ENCODE data around the gene NEK1. TPM values are rescaled to one million over a fixed set of nuclear protein-coding genes. Genes with fewer than 3 reads are reported as not detected.
"Not testable (repeated sequence)": the region's sequence is repeated elsewhere in the genome, so short reads cannot be mapped to it uniquely, and the experiment has no call there.

Gene NEK1
- polyA plus RNA-seq, 1 donor = 26.2 TPM

GRCh38 chr4:169603312-169603711 lies 9.1 kb downstream of the NEK1 start:
- no peak for DNase-seq

GRCh38 chr4:169601016-169601771 lies 11.2 kb downstream of the NEK1 start:
- no peak for DNase-seq

DNA sequence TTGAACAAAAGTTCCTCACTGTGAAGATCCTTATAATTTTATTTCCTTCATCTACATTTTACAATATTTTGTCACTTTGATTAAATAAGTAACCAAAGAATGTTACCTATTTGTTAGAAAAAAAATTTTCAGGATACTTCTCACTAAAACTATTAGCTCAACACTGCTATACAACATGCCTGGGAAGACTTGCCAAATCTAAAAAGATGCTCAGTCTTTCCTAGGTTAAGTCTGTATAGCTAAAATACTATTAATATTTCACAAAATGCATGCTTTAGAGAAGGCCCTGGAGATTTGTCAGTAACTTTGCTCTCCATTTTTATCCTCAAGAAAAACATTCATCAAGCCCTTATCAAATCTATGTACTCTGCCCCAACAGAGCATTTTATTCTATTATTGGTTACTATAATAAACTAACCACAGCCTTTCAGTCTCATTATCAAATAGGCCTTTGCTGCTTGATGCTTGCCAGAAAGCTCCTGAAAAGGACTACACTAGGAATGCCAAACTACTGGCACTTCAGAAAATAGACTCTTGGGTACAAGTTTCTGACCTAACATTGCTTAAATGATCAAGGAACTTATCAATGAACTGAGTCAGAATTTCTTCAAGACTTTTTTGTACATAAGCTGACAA lies 17.7 kb downstream of the NEK1 start:
- no peak for DNase-seq

- no peak for DNase-seq
Observed at GRCh38 chr4:169593050-169593560, 19.3 kb downstream of the NEK1 start.

DNA sequence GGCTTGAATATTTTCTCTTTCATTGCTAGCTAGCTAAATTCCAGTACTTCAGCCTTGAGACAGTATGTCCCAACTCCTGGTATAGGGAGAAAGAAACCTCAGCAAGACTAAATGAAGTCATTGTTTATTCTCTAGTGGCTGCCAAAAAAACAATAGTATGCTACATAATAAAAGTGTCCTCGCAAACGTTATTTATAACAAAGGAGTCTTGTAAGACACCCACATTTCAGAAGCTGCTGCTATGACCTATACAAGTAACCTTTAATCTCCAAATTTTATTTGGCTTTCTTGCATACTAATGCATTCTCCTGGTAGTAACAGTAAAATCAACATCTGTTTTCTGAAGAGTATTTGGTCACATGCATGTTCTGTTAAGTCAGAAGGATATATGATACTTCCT lies 28.8 kb downstream of the NEK1 start:
- peak; percentile 28 for DNase-seq

- no peak for DNase-seq
Observed at GRCh38 chr4:169582706-169583105, 29.7 kb downstream of the NEK1 start.

DNA sequence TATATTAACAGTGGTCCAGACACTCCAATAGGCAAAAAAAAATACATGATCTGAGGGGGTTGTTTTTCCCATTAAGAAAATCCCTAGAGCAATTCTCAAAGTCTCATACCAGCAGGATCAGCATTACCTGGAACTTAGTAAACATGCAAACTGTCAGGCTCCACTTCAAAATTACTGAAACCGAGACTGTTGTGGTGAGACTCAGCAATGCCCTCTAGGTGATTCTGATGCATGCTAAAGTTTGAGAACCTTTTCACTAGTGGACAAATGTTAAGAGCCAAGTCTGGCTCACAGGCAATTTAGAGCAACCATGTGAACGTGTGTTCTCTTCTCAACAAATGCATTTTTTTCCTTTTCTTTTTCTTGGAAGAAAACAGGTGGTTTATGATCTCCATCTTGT lies 30.2 kb downstream of the NEK1 start:
- no peak for DNase-seq

GRCh38 chr4:169573889-169574288 lies 38.5 kb downstream of the NEK1 start:
- DNase-seq = no peak

DNA sequence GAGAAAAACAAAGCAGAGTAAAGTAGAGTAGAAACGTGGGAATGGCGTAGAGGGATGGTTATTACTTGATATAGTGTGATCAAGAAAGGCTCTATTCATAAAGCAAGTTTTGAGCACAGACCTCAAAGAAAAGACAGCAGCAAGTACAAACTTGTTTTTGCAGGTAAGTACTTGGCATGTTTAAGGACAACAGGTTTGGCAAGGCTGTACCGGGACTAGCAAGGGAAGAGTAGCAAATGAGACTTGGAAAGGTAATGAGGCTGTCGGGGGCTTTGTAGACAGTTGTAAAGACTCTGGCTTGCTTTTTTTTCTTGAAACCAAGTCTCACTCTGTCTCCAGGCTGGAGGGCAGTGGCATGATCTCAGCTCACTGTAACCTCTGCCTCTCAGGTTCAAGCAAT lies 40.9 kb downstream of the NEK1 start:
- no peak for DNase-seq

- not testable (repeated sequence) for DNase-seq
Observed at GRCh38 chr4:169571012-169571411, 41.4 kb downstream of the NEK1 start.

DNA sequence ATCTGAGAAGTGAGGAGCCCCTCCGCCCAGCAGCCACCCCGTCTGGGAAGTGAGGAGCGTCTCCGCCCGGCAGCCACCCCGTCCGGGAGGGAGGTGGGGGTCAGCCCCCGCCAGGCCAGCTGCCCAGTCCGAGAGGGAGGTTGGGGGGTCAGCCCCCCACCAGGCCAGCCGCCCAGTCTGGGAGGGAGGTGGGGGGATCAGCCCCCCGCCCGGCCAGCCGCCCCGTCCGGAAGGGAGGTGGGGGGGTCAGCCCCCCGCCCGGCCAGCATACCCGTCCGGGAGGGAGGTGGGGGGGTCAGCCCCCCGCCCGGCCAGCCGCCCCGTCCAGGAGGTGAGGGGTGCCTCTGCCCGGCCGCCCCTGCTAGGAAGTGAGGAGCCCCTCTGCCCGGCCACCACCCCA lies 42.1 kb downstream of the NEK1 start:
- DNase-seq = not testable (repeated sequence)

GRCh38 chr4:169569188-169569587 lies 43.2 kb downstream of the NEK1 start:
- not testable (repeated sequence) for DNase-seq

DNA sequence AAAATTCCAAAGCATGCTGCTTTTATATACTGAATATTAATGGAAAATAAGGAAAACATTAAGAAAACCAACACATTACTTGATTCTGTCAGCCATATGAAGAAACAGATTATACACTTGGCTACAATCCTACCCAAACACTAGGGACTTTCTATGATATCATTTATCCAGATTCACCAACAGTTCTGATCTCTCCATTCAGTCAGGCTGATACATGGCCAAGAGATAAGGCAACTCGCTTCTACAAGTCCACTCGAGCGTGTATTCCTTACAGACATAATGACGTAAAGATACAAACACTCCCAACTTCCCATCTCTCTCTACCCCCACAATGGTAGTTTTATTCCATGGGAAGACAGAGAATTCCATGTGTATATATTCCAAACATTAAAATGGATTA lies 44.5 kb downstream of the NEK1 start:
- DNase-seq = no peak

DNA sequence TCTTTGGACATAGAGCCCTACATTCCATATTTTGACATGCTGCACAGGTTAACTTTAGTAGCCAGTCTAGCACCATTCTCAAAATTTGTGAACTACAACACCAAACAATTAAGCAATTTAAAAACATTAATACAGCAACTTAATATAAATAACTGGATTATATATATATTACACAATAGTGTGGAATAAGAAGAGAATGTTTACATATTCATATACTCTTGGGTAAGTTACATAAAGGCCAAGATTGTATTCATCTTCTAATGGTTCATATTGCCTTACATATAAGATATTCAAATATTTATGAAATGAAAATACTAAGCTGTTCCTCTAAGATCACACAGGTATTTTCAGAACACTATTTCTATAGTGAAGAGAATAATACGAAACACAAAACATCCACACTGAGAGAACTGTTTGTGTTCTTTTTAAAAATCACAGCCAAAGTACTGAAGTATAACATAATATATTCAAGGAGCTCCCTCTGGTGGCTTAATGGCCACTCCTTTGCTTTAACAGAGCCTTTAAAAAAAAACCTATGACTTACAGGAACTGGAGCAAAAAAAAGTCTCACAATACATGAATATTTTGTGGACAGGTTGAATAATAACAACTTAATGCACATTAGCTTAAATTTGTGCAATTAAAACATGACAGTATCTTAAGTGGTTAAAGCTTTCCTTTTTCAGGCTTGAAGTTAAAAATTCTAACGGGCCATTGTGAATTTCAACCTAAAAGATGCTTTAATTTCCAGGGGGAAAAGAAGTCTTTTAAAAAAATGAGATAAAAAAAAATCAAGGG lies 46.2 kb downstream of the NEK1 start:
- peak; percentile 70 for DNase-seq

GRCh38 chr4:169565606-169566005 lies 46.8 kb downstream of the NEK1 start:
- no peak for DNase-seq

GRCh38 chr4:169557061-169557636 lies 55.2 kb downstream of the NEK1 start:
- DNase-seq = no peak

GRCh38 chr4:169546548-169546947 lies 65.8 kb downstream of the NEK1 start:
- DNase-seq = not testable (repeated sequence)

DNA sequence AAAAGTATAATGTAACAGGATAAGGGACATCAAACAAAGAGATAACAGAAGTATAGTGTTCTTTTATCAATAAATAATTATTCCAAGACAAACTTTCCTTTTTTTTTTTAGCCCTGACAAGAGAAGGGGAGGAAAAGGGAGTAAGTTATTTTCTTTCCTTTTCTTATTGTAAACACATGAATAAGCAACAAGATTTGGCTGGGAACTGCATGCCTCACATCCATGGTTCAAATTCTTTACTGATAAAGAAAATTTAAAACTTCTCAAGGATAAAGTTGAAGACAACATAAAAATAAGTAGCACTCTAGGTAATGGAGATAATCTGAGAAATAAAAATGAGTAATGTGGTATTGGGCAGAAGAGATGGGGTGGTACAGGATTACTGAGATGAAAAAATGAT lies 71.6 kb downstream of the NEK1 start:
- DNase-seq = no peak

DNA sequence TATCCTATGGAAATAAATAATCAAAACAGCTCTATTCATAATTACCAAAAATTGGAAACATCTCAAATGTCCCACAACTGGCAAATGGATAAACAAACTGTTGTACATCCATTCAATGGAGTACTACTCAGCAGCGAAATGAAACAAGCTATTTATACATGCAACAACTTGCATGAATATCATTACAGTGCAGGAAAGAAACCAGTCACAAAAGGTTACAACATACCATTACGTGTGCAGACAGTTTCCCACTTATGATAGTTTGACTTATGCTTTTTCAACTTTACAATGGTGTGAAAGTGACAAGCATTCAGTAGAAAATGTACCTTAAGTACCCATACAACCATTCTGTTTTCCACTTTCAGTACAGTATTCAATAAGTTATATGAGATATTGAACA lies 82.3 kb downstream of the NEK1 start:
- DNase-seq = no peak

DNA sequence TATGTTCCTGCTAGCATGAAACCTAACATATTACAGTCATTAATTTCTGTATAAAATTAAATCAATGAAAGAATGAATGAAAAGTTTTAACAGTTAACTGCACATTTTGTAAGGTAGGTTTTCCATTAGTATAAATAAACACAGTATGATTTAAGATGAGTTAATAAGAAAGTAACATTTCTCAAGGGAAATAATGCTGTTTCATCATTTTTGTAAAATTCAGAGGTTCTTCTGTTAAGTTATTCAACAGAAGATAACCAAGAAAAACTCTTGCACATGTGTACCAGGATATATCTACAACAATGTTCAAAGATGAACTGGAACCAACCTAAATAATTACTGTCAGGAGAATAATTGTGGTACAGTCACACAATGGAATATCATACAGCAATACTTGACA lies 88.6 kb downstream of the NEK1 start:
- DNase-seq = no peak

- DNase-seq = no peak
Observed at GRCh38 chr4:169510617-169511016, 101.8 kb downstream of the NEK1 start.

GRCh38 chr4:169506903-169507302 lies 105.5 kb downstream of the NEK1 start:
- no peak for DNase-seq
